ENCODE measurements around the gene TLR2.
"Not testable (repeated sequence)": the region's sequence is repeated elsewhere in the genome, so short reads cannot be mapped to it uniquely, and the experiment has no call there.

Gene TLR2

DNA sequence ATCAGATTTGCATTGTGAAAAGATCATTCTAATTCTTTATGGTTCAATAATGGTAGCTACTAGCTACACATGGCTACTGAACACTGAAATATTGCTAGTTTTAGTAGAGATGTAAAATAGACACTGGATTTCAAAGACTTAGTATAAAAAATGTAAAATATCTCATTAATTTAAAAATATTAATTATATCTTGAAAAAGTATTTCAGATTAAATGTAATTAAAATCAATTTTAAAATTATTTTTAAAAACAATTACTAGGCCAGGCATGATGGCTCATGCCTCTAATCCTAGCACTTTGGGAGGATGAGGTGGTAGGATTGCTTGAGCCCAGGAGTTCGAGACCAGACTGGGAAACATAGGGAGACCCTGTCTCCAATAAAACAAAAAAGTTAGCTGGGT lies 20.4 kb upstream of the TLR2 start:
- DNase-seq, result no peak

DNA sequence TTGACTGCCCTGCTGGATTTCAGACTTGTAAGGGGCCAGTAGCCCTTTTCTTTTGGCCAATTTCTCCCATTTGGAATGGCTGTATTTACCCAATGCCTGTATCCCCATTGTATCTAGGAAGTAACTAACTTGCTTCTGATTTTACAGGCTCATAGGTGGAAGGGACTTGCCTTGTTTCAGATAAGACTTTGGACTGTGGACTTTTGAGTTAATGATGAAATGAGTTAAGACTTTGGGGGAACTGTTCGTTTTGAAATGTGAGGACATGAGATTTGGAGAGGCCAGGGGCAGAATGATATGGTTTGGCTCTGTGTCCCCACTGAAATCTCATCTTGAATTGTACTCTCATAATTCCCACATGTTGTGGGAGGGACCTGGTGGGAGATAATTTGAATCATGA lies 17.6 kb upstream of the TLR2 start:
- DNase-seq, result not testable (repeated sequence)

DNA sequence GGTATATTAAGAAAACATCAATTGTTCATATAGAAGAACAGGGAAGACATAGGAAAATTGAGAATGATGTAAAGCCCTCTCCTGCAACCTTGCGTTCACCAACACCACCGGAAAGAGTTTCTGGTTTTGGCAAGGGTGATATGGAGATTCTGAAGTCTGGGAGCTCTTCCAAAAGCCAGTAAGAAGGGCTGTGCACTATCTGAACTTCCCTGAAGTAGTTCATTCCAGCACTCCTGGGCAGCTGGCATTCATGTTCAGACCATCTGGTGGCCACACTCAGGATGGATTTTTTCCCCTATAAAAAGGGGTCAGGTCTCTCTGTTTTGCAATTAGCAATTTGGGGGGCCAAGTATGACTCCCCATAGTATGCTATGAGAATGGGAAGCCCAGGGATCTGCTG lies 15.4 kb upstream of the TLR2 start:
- DNase-seq, result no peak

DNA sequence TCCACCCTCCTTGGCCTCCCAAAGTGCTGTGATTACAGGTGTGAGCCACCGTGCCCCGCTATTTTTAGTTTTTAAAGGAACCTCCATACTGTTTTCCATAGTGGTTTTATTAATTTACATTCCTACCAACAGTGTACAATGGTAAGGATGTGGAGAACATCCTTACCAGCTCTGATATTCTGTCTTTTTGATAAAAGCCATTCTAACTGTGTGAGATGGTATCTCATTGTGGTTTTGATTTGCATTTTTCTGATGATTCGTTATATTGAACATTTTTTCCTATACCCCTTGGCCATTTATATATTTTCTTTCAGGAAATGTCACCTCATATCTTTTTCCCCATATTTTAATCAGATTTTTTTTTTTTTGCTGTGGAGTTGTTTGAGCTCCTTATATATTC lies 14.2 kb upstream of the TLR2 start:
- DNase-seq, result no peak

DNA sequence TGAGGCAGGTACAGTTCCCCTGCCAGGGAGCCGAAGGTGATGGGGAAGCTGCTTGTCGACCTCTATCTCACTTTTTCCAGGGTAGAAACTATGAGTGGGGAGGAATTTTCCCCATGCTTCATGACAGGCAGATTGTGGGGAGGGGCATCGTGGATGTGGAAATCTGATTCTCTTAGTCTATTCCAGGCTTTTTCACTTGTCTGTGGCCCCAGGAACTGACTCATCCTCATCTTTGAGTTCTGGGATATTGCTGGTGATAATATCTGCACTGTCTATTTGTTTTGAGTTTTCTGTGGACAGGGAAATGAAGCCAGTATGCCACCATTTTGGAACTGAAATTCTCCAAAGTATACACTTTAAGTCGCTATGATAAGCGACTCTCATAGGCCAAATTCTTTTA lies 7.6 kb upstream of the TLR2 start:
- DNase-seq, result peak; percentile 58

DNA sequence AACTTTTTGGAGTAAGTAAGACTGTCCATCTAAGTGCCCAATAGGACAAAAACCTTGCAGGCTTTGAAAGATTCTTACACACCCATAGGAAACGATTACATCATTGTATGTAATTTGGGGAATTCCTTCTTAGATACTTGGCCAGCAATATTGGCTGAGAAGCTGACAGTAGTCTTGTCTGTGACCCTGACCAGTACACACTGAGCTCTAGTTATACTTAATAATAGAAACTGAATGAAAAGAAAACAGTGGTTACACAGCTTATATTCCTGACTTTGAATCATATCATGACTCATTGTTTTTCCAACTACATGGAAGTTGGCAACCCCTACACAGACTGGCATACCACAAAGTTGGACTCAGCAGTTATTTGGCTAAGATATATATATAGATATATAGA lies 7.1 kb upstream of the TLR2 start:
- DNase-seq, result peak; percentile 97

DNA sequence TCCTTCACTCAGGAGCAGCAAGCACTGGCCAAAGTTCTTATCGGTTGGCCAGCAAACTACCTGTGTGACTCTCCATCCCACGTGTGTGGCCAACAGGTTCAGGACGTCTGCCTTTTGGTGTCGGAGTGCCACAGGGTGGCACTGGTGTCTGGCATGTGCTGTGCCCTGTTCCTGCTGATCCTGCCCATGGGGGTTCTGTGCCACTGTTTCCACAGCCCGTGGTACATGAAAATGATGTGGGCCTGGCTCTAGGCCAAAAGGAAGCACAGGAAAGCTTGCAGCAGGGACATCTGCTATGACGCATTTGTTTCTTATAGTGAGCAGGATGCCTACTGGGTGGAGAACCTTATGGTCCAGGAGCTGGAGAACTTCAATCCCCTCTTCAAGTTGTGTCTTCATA lies 4.6 kb upstream of the TLR2 start:
- no peak for DNase-seq

DNA sequence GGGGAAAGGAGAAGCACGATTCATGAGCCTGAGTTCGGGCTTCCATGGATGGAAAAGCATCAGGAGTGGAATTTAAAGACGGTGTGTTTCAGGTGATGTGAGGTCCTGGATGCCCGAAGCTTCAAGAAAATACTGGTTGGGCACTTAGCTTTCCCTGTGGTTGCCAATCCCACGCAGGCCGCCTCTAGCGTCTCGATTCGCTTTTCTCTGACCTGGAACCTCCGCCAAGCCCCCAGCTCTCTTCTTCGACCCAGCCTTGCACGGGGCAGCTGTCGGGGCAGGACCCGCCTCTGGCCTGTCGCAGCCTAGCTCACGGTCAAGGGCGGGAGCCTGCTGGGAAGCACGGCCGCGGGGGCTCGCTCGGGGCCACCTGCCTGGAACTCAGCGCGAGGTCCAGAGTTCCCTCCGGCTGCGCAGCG lies 308 bp upstream of the TLR2 start:
- no peak for DNase-seq

DNA sequence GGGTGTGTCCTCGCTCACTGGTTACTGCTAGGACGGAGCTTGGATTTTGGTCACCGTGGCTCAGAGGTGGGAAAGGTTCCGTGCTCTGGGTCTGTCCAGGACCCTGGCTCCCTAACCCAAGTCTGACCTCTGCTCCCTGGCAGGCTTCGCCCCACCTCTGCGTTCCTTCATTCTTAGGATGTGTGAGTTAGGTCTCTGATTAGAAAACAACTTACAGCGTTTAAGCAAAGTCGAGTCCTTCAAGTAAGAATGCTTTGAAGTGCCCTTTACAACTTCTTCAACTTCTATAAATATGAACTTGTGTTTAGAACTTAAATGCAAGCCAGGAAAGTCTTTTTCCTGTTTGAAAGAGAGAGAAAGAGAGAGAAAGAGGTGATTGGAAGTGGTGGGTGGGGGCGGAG lies 891 bp downstream of the TLR2 start:
- DNase-seq, result no peak

DNA sequence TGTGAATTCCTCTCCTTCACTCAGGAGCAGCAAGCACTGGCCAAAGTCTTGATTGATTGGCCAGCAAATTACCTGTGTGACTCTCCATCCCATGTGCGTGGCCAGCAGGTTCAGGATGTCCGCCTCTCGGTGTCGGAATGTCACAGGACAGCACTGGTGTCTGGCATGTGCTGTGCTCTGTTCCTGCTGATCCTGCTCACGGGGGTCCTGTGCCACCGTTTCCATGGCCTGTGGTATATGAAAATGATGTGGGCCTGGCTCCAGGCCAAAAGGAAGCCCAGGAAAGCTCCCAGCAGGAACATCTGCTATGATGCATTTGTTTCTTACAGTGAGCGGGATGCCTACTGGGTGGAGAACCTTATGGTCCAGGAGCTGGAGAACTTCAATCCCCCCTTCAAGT lies 20.4 kb downstream of the TLR2 start:
- no peak for DNase-seq

DNA sequence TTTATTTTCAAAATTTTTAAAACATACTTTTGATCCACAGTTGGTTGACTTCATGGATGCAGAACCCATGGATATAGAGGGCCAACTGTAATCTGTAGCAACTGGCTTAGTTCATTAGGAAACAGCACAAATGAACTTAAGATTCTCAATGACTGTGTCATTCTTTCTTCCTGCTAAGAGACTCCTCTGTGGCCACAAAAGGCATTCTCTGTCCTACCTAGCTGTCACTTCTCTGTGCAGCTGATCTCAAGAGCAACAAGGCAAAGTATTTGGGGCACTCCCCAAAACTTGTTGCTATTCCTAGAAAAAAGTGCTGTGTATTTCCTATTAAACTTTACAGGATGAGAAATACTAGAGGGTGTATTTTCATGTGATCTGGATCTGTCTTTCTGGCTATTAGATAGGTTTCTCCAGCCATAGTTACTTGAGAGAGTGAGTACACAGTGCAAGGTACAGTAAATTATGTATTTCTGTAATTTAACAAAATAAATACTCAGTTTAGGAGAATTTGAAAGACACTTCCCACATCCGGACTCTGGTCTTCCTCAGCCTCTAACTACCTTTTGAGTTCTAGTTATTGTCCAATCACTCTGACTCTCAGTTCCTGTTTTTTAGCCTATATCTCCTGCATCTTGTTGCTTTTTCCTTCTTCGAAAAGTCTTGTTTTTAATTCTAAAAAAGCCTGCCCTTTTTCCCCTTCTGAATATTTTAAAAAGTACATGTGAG lies 21.8 kb downstream of the TLR2 start:
- no peak for DNase-seq

DNA sequence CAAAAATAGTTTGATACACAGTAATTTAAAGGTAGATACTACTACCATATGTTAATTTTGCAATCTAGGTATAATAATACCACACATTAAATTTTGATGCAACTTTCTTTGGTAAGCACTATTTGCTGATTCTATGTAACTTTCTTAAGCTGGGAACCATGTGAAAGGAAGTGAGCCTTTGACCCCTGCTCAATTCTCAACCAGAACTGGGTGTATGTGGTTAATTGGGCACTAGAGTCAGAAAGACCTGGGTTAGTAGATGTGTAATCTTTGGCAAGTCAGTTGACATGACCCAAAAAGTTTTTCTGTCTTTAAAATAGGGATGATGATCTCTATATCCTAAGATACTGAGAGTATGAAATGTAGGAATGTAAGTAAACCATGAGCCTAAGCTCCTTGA lies 22.4 kb downstream of the TLR2 start:
- DNase-seq, result no peak

DNA sequence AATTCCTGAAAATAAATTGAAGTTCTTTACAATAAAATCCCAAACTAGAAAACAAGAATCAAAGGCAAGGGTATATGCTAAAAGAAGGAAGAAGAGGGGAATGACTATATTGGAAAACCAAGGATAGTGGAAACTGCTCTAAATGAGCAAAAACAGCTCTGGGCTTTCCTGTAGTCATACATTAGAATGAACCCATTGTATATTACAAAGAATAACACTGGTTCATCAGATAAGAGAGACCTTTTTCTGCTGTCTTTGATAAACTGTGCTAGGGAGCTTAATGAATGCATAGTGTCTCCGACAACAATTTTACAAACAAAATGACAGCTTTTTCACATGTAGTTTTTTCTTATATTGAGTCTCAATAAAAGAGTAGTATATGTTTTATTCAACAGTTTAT lies 26.6 kb downstream of the TLR2 start:
- DNase-seq, result no peak

DNA sequence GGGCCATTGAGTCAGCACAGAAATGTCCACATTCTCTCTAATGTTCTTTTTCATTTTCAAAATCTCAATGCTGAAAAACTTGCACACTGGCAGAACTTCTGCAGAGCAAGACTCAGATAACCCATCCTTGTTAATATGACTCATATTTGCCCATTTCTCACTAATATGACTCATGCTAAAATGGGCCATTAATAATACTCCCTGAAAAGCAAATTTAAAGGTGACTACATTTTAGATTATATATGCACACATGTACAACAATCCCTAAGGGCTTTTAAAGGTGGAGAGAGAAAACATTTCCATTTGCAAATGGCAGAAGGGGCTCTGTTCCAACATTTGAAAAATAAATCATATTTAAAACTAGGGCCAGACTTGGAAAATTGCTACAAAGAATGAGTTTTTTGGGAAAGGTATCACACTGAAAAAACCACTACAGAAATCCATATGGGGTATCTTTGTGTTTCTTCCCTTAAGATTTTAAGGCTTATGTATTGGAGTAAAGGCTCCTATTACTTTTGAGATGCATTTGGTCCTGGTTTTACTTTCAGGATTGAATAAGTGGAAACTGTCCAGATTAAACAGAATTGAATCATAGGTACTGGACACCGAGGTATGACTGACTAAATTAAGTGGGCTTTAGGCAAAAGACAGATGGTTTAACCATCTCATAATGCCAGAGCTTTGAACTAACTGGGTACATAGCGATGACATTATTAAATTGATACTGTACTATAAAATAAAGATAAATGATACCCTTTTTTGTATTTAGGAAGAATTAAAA lies 30.0 kb downstream of the TLR2 start:
- DNase-seq, result no peak

DNA sequence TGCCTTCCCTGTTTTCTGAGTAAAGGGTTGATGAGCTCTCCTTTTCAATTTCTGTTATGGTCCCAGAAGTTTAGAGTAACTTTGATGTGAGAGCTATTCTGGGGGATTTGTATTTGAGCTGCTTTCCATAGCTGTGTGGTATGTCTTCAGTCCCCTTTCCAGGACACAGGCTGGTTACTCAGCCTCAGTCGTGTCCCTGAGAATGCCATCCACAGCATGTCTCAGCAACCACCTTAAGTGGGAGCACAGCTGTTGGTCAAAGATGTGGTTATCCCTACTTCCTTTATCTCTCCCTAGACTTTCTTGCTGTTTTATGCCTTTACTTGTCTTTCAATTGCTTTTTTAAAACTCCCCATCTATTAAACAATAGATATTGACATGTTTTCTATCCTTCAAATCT lies 38.0 kb downstream of the TLR2 start:
- DNase-seq, result no peak

DNA sequence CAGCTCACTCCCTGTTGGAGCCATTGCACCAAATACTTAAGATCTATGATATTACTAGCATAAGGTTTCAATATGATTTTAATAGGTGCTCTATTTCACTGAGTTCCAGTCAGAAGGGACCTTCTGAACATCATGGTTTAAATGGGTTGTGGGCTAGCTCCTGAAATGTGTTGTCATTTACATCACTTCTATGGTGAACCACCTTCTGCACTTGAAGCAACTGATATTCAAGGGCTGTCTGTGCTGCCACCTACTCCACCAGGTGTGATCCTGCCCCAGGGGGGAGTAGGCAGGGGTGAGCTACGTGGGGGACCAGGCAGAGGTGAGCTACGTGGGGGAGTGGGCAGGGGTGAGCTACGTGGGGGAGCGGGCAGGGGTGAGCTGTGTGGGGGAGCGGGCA lies 40.5 kb downstream of the TLR2 start:
- DNase-seq, result no peak

DNA sequence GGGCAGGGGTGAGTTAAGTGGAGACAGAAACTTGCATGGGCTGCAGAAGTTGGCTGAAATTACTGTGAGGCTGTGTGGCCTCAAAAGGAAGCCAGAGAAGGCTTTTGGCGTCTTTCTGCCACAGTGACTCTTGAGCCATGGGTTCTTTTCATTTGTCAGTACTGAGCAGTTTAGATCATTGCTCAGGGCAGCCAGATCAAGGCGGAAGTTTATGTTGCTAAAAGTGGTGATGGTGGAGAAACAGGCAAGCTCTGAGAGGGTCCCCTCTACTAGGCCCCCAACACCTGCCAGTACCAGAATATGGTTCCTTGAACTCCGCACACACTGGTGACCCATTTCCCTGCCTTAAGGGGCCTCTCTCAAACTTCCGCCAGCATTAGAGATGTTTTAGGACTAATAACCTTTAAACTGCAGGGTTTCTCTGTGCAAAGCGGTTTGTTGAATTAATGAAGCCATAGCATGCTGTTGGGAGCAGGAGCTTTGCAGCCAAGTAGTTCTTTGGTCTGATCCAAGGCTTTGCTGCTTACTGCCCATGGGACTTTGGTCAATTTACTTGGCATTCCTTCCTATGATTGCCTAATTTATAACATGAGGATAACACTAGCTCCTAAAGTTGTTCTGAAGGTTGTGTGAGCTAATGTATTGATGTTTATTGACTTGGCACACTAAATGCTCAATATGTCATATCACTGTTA lies 41.2 kb downstream of the TLR2 start:
- no peak for DNase-seq

DNA sequence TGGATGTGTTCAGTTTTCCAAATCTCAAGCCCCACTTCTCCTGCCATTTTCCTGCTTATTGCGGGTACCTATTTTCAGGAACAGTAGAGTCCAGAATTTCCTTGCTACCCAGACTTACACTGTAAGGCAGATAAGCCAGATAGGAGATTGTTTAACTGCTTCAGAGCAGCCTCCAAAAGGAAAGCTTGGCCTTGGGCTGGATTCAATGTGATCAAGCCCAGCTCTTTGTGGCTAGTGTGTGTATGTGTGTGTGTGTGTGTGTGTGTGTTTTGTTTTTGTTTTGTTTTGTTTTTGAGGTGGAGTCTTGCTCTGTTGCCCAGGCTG lies 41.7 kb downstream of the TLR2 start:
- no peak for DNase-seq

DNA sequence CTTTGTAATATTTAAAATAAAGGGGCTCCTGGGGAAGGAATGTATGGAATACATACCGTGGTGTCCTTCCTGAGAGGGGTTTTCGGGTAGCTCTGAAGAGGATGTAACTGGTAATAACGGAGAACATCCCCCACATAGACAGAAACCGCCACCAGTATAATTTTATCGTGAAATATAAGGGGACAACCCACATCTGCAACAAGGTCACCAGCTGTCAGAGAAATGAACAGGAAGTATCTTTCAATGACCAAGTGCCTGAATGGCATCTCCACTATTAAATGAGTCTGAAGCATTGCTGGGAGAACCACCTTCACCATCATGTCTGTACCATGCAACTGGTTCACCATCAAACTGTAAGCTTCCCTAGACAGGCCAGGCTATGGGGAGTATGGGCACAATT lies 44.1 kb downstream of the TLR2 start:
- no peak for DNase-seq

DNA sequence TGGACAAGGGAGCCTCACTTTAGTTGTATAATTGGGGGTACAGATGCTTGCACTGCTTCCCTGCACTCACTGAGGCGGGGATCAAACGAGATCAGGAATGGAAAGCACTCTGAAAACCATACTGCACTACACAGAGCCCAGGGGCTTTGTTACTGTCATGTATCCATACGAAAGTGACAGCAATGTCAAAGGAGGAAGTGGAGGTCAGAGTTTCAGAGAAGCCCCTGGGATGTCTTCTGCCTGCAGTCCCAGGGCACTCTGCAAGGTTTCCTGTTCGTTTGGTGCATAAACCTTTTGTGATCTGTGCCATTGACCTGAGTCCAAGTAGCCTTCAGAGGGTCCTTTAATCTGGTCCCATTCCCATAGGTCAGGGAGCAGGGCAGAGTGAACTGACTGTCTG lies 44.6 kb downstream of the TLR2 start:
- DNase-seq, result no peak

DNA sequence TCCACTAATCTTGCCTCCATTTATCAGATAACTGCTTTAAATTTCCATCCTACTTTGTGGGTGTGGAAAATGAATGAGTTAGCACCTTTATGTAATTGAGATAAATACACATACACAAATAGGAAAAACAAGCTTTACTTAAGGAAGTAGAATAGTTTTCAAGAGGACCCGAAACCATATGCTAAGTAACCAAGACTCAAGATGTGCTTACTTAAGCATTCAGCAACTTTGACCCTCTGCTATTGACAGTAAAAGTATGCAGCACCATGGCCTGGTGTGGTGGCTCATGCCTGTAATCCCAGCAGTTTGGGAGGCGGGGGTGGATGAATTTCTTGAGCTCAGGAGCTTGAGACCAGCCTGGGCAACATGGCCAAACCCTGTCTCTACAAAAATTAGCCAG lies 45.8 kb downstream of the TLR2 start:
- DNase-seq, result no peak

DNA sequence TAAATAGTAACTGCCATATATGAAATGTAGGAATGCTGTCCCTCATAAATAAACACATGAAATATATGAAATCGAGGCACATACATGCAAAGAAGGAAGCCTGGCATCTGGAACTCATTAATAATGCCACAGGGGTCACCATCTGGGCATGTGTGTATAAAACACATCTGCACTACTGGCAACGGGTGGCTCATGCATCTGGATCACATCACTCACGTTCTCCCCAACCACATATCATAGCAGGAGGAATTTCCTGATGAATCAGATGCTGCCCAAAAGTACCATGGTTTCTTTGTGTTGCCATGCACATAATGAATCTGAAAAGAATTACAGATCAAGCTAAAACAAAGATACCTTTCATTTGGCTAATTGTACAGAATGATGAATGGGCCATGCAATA lies 47.2 kb downstream of the TLR2 start:
- DNase-seq, result no peak

DNA sequence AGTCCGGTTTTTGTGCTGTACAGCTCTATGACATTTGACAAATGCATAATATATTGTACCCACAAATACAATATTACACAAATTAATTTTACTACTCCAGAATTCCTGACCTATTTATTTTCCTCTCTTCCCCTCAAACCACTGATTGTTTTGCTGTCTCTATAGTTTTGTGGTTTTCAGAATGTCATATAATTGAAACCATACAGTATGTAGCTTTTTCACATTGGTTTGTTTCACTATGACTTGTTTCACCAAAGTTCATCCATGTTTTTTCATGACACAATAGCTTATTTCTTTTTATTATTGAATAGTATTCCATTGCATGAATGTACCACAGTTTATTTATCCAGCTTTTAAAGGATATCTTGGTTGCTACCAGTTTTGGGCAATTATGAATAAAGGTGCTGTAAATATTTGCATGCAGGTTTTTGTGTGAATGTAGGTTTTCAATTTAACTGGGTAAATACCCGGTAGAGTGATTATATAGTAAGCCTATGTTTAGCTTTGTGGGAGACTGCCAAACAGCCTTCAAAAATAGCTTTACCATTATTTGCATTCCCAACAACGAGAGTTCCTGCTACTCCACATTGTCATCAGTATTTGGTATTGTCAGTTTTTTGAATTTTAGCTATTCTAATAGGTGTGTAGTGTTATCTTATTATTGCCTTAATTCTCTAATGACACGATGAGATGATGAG lies 49.8 kb downstream of the TLR2 start:
- no peak for DNase-seq

Data from kidney glomerular epithelial cell (primary cell).